ENCODE measurements around the gene MYZAP.

GRCh38 chr15:57639306-57639705, 47.6 kb downstream of the MYZAP start:
- no peak for TF ChIP-seq POLR2AphosphoS5 (IDR thresholded peaks at IDR 0.05; ENCODE audit: low read depth, low read length)
- TF ChIP-seq TAF1 (IDR thresholded peaks at IDR 0.05; ENCODE audit: low read depth, low read length) = no peak
- TF ChIP-seq POLR2A (IDR thresholded peaks at IDR 0.05; ENCODE audit: low read depth, low read length) = no peak
- TF ChIP-seq SPI1 (IDR thresholded peaks at IDR 0.05; ENCODE audit: low read depth, low read length) = no peak
- TF ChIP-seq PAX5 (IDR thresholded peaks at IDR 0.05; ENCODE audit: insufficient read depth, low read length, severe bottlenecking) = no peak
- TF ChIP-seq POU2F2 (IDR thresholded peaks at IDR 0.05; ENCODE audit: low read depth, low read length) = no peak

Measured in GM12891 (cell line).